ENCODE measurements around the gene ANKRD55. TPM values are rescaled to one million over a fixed set of nuclear protein-coding genes. Genes with fewer than 3 reads are reported as not detected.
"Not testable (repeated sequence)": the region's sequence is repeated elsewhere in the genome, so short reads cannot be mapped to it uniquely, and the experiment has no call there.

Gene ANKRD55
- total RNA-seq, 2 donors from 2014 or later, result 0.27 to 0.29 TPM

- H3K27me3 Mint-ChIP-seq (ENCODE audit: insufficient read depth), result no peaks in the 10 kb centered on the region
- peaks cover 20% of the 10 kb centered on the region for H3K4me1 Mint-ChIP-seq
- H3K36me3 Mint-ChIP-seq (ENCODE audit: low read depth), result no peaks in the 10 kb centered on the region
- Histone ChIP-seq H3K4me3 (ENCODE audit: low read length) (no peak overlapping the region), H3K9me3 (ENCODE audit: control insufficient read depth, low read length) (no peaks in the 10 kb centered on the region), H3K36me3 (ENCODE audit: control insufficient read depth, insufficient read depth, low read length) (no peaks in the 10 kb centered on the region), H3K27ac (ENCODE audit: low read depth, low read length) (no peak overlapping the region), H3K4me1 (ENCODE audit: control insufficient read depth, insufficient read depth, low read length) (peaks cover 3% of the 10 kb centered on the region), H3K9ac (ENCODE audit: extremely low read depth, low read length, poor library complexity, severe bottlenecking) (no peak overlapping the region), H3K27me3 (ENCODE audit: control insufficient read depth, insufficient read depth, low read length, poor library complexity, severe bottlenecking) (no peaks in the 10 kb centered on the region)
- H3K4me3 Mint-ChIP-seq, result no peak overlapping the region
- DNase-seq, result no peak
- H3K27ac Mint-ChIP-seq, result no peak overlapping the region
- no peak for TF ChIP-seq CTCF (conservative IDR thresholded peaks at IDR 0.05)
- WGBS, 2 experiments (ENCODE audit: insufficient coverage in 1 of 2, insufficient read length in 1 of 2), result 86 to 93% methylated on average over 2 to 3 of the region's 3 CpGs
- peaks cover 5% of the 10 kb centered on the region for H3K9me3 Mint-ChIP-seq
These were observed 147.9 kb downstream of the ANKRD55 start for GRCh38 chr5:56085193-56085592.

- no peak overlapping the region for H3K4me3 Mint-ChIP-seq
- Histone ChIP-seq H3K27me3 (ENCODE audit: control insufficient read depth, insufficient read depth, low read length, poor library complexity, severe bottlenecking) (no peaks in the 10 kb centered on the region), H3K9me3 (ENCODE audit: control insufficient read depth, low read length) (no peaks in the 10 kb centered on the region), H3K27ac (ENCODE audit: low read depth, low read length) (no peak overlapping the region), H3K36me3 (ENCODE audit: control insufficient read depth, insufficient read depth, low read length) (no peaks in the 10 kb centered on the region), H3K4me3 (ENCODE audit: low read length) (no peak overlapping the region), H3K9ac (ENCODE audit: extremely low read depth, low read length, poor library complexity, severe bottlenecking) (no peak overlapping the region), H3K4me1 (ENCODE audit: control insufficient read depth, insufficient read depth, low read length) (no peaks in the 10 kb centered on the region)
- no peaks in the 10 kb centered on the region for H3K27me3 Mint-ChIP-seq (ENCODE audit: insufficient read depth)
- WGBS, 2 experiments (ENCODE audit: insufficient coverage in 1 of 2, insufficient read length in 1 of 2), result 95 to 97% methylated on average over 19 to 20 of the region's 20 CpGs
- TF ChIP-seq CTCF (conservative IDR thresholded peaks at IDR 0.05), result no peak
- peaks cover 11% of the 10 kb centered on the region for H3K4me1 Mint-ChIP-seq
- H3K9me3 Mint-ChIP-seq, result peaks cover 5% of the 10 kb centered on the region
- no peak overlapping the region for H3K27ac Mint-ChIP-seq
- no peak for DNase-seq
- H3K36me3 Mint-ChIP-seq (ENCODE audit: low read depth), result no peaks in the 10 kb centered on the region
These were observed 149.8 kb downstream of the ANKRD55 start for GRCh38 chr5:56083286-56083854.

GRCh38 chr5:56081053-56081642 lies 152.0 kb downstream of the ANKRD55 start:
- not testable (repeated sequence) for H3K27me3 ChIP-seq (ENCODE audit: control insufficient read depth, insufficient read depth, low read length, poor library complexity, severe bottlenecking); H3K36me3 ChIP-seq (ENCODE audit: control insufficient read depth, insufficient read depth, low read length); H3K4me1 ChIP-seq (ENCODE audit: control insufficient read depth, insufficient read depth, low read length); H3K27ac Mint-ChIP-seq; H3K9ac ChIP-seq (ENCODE audit: extremely low read depth, low read length, poor library complexity, severe bottlenecking); H3K4me3 ChIP-seq (ENCODE audit: low read length); DNase-seq; H3K27ac ChIP-seq (ENCODE audit: low read depth, low read length); H3K9me3 ChIP-seq (ENCODE audit: control insufficient read depth, low read length); H3K27me3 Mint-ChIP-seq (ENCODE audit: insufficient read depth); H3K4me1 Mint-ChIP-seq; H3K4me3 Mint-ChIP-seq; H3K36me3 Mint-ChIP-seq (ENCODE audit: low read depth); H3K9me3 Mint-ChIP-seq

Data from endodermal cell (in vitro differentiated cells).